Omental fat pad (tissue), 4 donors: ENCODE measurements around the gene ZMIZ1. TPM values are rescaled to one million over a fixed set of nuclear protein-coding genes. Genes with fewer than 3 reads are reported as not detected.

Experiments
- ATAC-seq: fragments of 150-250 bp; one replicate; pipeline ENCODE4 v1.9.1; 2016; ENCODE audit warnings: mild to moderate bottlenecking, moderate library complexity; ENCODE audit not compliant: low FRiP score
- DNase-seq: peaks from one replicate; pipeline ENCODE4 v3.0.0-alpha.2; 2019; ENCODE audit warnings: low spot score
- CTCF ChIP-seq, 3 donors: fragments of 450-650 bp; IDR thresholded peaks; one replicate each; pipeline ENCODE4 v1.5.1; 2016 to 2017; ENCODE audit warnings: antibody characterized with exemption in 3 of 3, mild to moderate bottlenecking in 3 of 3, moderate library complexity in 2 of 3
- total RNA-seq, 4 donors: library from RNA; depleted of rRNA; stranded (reverse); fragments of >200 nt; gene quantifications; one replicate each; pipeline ENCODE4 v1.1.0, GENCODE V29; 2016

The ZMIZ1 gene
- total RNA-seq, 4 donors from 2014 or later = 24.2 to 64.8 (median 43.1) TPM

GRCh38 chr10:79304479-79305087 is 235.8 kb downstream of the ZMIZ1 start:
- no peak for ATAC-seq
- no peak for TF ChIP-seq CTCF (IDR thresholded peaks at IDR 0.05)
- DNase-seq = no peak

GRCh38 chr10:79305515-79305914 is 236.7 kb downstream of the ZMIZ1 start:
- DNase-seq (no peak), ATAC-seq (no peak)
- TF ChIP-seq CTCF (IDR thresholded peaks at IDR 0.05) = no peak

GRCh38 chr10:79305988-79306387 is 237.2 kb downstream of the ZMIZ1 start:
- TF ChIP-seq CTCF (IDR thresholded peaks at IDR 0.05) = no peak
- ATAC-seq = no peak
- no peak for DNase-seq

- ATAC-seq = no peak
- no peak for TF ChIP-seq CTCF (IDR thresholded peaks at IDR 0.05)
These were observed 238.0 kb downstream of the ZMIZ1 start for GRCh38 chr10:79306644-79307220.

GRCh38 chr10:79308016-79308415 is 239.2 kb downstream of the ZMIZ1 start:
- DNase-seq = no peak
- no peak for TF ChIP-seq CTCF (IDR thresholded peaks at IDR 0.05)
- no peak for ATAC-seq

More at GRCh38 chr10:79306644-79307220, 238.0 kb downstream of the ZMIZ1 start:
- DNase-seq = no peak

- DNase-seq = no peak
- no peak for TF ChIP-seq CTCF (IDR thresholded peaks at IDR 0.05)
- ATAC-seq = no peak
These were observed 240.4 kb downstream of the ZMIZ1 start for GRCh38 chr10:79308969-79309665.
